Activated gamma-delta T cell treated with anti-CD3 and anti-CD28 coated beads, Interleukin-2, amount 50 U/mL, for 16 hours (primary cell): ENCODE data around the gene HCN3.
A peak's percentile ranks its signal among the peaks of the same experiment; 100 is the strongest.

Experiments
- DNase-seq: peaks from one replicate; pipeline ENCODE4 v3.0.0-alpha.2; 2020; ENCODE audit warnings: low read depth

Gene HCN3

GRCh38 chr1:155254228-155254713 is 23.0 kb upstream of the HCN3 start:
- DNase-seq = no peak

GRCh38 chr1:155254714-155255242 is 22.5 kb upstream of the HCN3 start:
- DNase-seq = no peak

GRCh38 chr1:155255243-155256007 is 21.8 kb upstream of the HCN3 start, which contains the start of gene ENTREP3:
Gene ENTREP3, minus strand, starts transcription at chr1:155255483. Its CDS starts 606 bp downstream, at chr1:155254877.
- DNase-seq = peak; percentile 59

- DNase-seq = no peak
Observed at GRCh38 chr1:155256058-155256852, 21.0 kb upstream of the HCN3 start.

- DNase-seq = no peak
Observed at GRCh38 chr1:155260276-155260675, 17.0 kb upstream of the HCN3 start.

- DNase-seq = no peak
Observed at GRCh38 chr1:155261493-155261851, 15.8 kb upstream of the HCN3 start.

- DNase-seq = peak; percentile 82
Observed at GRCh38 chr1:155261852-155262673, 15.2 kb upstream of the HCN3 start, which contains the start of gene SCAMP3. Gene SCAMP3, minus strand, starts transcription at chr1:155262360. Its CDS starts 209 bp downstream, at chr1:155262151.

GRCh38 chr1:155263067-155263466 is 14.2 kb upstream of the HCN3 start:
- DNase-seq = no peak

GRCh38 chr1:155266553-155266952 is 10.7 kb upstream of the HCN3 start:
- no peak for DNase-seq

- no peak for DNase-seq
Observed at GRCh38 chr1:155267373-155267772, 9.9 kb upstream of the HCN3 start.

GRCh38 chr1:155268630-155269029 is 8.6 kb upstream of the HCN3 start:
- DNase-seq = no peak

GRCh38 chr1:155269381-155269780 is 7.9 kb upstream of the HCN3 start:
- no peak for DNase-seq

GRCh38 chr1:155272466-155273342 is 4.6 kb upstream of the HCN3 start:
- no peak for DNase-seq

- peak; percentile 92 for DNase-seq
Observed at GRCh38 chr1:155273343-155274245, 3.7 kb upstream of the HCN3 start, which contains the start of gene CLK2. Gene CLK2, minus strand, starts transcription at chr1:155273504. Its CDS starts 2,527 bp downstream, at chr1:155270977.

GRCh38 chr1:155277902-155278688 is 832 bp downstream of the HCN3 start:
- DNase-seq = peak; percentile 70

GRCh38 chr1:155278689-155279160 is 1.5 kb downstream of the HCN3 start:
- DNase-seq = no peak

GRCh38 chr1:155279268-155279667 is 2.0 kb downstream of the HCN3 start:
- no peak for DNase-seq

GRCh38 chr1:155282488-155283091 is 5.3 kb downstream of the HCN3 start:
- no peak for DNase-seq
